ENCODE measurements around the gene TOM1. TPM values are rescaled to one million over a fixed set of nuclear protein-coding genes. Genes with fewer than 3 reads are reported as not detected.
A peak's percentile ranks its signal among the peaks of the same experiment; 100 is the strongest.

TOM1 gene
- total RNA-seq, 1 donor from 2014 or later, result 29.6 TPM

DNA sequence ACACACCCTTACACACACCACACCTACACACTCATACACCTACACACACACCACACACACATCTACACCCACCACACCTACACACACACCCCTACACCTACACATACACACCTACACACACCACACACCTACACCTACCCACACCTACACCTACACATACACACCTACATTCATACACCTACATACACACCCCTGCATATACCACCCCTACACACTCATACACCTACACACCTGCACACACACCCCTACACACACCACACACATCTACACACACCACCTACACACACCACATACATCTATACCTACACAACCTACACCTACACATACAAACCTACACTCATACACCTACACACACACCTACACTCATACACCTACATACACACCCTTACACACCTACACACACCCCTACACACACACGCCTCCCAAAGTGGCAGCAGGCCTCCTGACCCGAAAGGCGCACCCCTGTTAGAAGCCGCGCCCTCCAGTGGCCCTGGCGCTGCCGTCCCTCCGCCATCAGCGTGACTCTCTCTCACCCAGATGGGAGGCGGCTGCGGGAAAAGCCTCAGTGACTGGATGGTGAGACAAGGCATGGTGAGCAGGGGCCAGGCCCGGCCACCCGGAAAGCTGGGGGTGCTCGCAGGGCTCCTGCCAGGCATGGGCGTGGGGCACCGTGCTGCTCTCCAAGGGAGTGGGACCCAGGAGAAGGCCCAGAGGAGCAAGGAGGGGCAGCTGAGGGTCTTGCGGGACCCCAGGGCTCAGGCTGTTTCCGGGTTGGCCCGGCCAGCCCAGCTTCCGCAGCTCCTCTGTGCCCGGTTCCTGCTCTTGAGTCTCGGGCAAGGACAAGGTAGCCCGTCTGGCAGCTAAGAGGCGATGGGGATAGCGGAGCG is 44.2 kb downstream of the TOM1 start:
- Histone ChIP-seq H3K27ac (ENCODE audit: low read depth, low read length) (no peak overlapping the region), H3K4me3 (ENCODE audit: insufficient read depth, low read depth, low read length) (no peak overlapping the region), H3K9me3 (ENCODE audit: insufficient read depth, low read depth, low read length) (peaks cover 8% of the 10 kb centered on the region), H3K4me2 (ENCODE audit: low read length) (no peak overlapping the region), H3K36me3 (ENCODE audit: insufficient read depth, low read length) (peaks cover 4% of the 10 kb centered on the region), H3K79me2 (ENCODE audit: insufficient read depth, low read length) (no peaks in the 10 kb centered on the region), H3K4me1 (ENCODE audit: insufficient read depth, low read length) (no peaks in the 10 kb centered on the region), H3K9ac (ENCODE audit: low read length) (no peak overlapping the region), H2AFZ (ENCODE audit: low read depth, low read length) (no peak overlapping the region), H4K20me1 (ENCODE audit: insufficient read depth, low read length) (peaks cover 4% of the 10 kb centered on the region), H3K27me3 (ENCODE audit: insufficient read depth, low read length) (no peaks in the 10 kb centered on the region)
- TF ChIP-seq, protein P1, sequence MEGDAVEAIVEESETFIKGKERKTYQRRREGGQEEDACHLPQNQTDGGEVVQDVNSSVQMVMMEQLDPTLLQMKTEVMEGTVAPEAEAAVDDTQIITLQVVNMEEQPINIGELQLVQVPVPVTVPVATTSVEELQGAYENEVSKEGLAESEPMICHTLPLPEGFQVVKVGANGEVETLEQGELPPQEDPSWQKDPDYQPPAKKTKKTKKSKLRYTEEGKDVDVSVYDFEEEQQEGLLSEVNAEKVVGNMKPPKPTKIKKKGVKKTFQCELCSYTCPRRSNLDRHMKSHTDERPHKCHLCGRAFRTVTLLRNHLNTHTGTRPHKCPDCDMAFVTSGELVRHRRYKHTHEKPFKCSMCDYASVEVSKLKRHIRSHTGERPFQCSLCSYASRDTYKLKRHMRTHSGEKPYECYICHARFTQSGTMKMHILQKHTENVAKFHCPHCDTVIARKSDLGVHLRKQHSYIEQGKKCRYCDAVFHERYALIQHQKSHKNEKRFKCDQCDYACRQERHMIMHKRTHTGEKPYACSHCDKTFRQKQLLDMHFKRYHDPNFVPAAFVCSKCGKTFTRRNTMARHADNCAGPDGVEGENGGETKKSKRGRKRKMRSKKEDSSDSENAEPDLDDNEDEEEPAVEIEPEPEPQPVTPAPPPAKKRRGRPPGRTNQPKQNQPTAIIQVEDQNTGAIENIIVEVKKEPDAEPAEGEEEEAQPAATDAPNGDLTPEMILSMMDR (IDR thresholded peaks at IDR 0.05; ENCODE audit: insufficient read depth, low read depth, low read length), result no peak
- TF ChIP-seq EZH2 (IDR thresholded peaks at IDR 0.05; ENCODE audit: insufficient read depth, low read length), result no peak
- Mint-ChIP-seq H3K27me3 (ENCODE audit: low read depth, unreplicated experiment) (no peaks in the 10 kb centered on the region), H3K4me1 (ENCODE audit: low read depth, unreplicated experiment) (no peaks in the 10 kb centered on the region), H3K9me3 (ENCODE audit: unreplicated experiment) (no peaks in the 10 kb centered on the region), H3K36me3 (ENCODE audit: low read depth, unreplicated experiment) (peaks cover 15% of the 10 kb centered on the region), H3K4me3 (ENCODE audit: unreplicated experiment) (no peak overlapping the region), H3K27ac (ENCODE audit: unreplicated experiment) (no peak overlapping the region)
- DNase-seq (ENCODE audit: low read depth), result no peak
- peak; percentile 80 for FAIRE-seq

DNA sequence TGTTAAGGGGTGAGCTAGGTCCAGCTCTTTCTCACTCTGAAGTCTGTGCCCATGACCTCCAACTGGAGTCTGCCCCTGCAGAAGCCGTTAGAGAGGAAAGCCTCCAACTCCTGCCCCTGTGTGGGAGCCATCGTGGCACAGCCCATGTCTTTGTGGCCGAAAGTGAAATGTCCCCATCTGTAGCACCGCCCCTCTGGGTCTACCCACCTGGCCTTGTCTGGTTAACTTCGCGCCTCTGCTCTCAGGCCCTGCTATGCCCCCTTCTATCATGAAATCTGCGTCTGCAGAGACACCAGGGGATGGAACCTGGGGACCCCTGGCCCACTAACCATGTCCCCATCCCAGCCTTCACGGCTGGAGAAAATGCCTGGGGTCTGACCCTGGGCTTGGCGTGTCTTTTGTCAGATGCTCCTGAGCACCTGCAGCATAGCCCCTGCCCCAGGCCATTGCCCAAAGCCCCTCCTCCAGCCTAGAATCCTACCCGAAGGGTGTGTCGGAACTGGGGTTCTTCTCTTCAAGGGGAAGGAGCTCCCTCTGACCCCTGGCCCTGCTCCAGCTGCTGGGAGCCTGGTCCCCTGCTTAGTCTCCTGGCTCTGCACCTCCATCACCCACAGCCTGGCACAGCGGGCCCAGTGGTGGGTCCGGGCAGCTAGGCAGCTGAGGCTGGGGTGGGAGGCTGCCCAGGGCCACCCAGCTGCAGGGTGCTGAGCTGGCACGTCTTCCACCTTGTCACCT is 45.4 kb downstream of the TOM1 start:
- H3K36me3 ChIP-seq (ENCODE audit: insufficient read depth, low read length), result peaks cover 4% of the 10 kb centered on the region
- Mint-ChIP-seq H3K4me3 (ENCODE audit: unreplicated experiment) (no peak overlapping the region), H3K36me3 (ENCODE audit: low read depth, unreplicated experiment) (peaks cover 10% of the 10 kb centered on the region), H3K9me3 (ENCODE audit: unreplicated experiment) (no peaks in the 10 kb centered on the region), H3K27ac (ENCODE audit: unreplicated experiment) (no peak overlapping the region), H3K4me1 (ENCODE audit: low read depth, unreplicated experiment) (peaks cover 4% of the 10 kb centered on the region), H3K27me3 (ENCODE audit: low read depth, unreplicated experiment) (no peaks in the 10 kb centered on the region)
- H3K4me1 ChIP-seq (ENCODE audit: insufficient read depth, low read length), result no peaks in the 10 kb centered on the region
- TF ChIP-seq, protein P1 (IDR thresholded peaks at IDR 0.05; ENCODE audit: insufficient read depth, low read depth, low read length), result no peak
- no peak for TF ChIP-seq EZH2 (IDR thresholded peaks at IDR 0.05; ENCODE audit: insufficient read depth, low read length)
- H3K27ac ChIP-seq (ENCODE audit: low read depth, low read length), result no peak overlapping the region
- H3K79me2 ChIP-seq (ENCODE audit: insufficient read depth, low read length), result no peaks in the 10 kb centered on the region
- H3K9ac ChIP-seq (ENCODE audit: low read length), result no peak overlapping the region
- H4K20me1 ChIP-seq (ENCODE audit: insufficient read depth, low read length), result peaks cover 4% of the 10 kb centered on the region
- DNase-seq (ENCODE audit: low read depth) (no peak), FAIRE-seq (no peak)
- no peak overlapping the region for H2AFZ ChIP-seq (ENCODE audit: low read depth, low read length)
- no peaks in the 10 kb centered on the region for H3K27me3 ChIP-seq (ENCODE audit: insufficient read depth, low read length)
- no peak overlapping the region for H3K4me3 ChIP-seq (ENCODE audit: insufficient read depth, low read depth, low read length)
- H3K4me2 ChIP-seq (ENCODE audit: low read length), result no peak overlapping the region
- H3K9me3 ChIP-seq (ENCODE audit: insufficient read depth, low read depth, low read length), result peaks cover 8% of the 10 kb centered on the region
